Amygdala (tissue), 56 donors: Measurements from ENCODE around the gene ATG7.
"Not testable (repeated sequence)": the region's sequence is repeated elsewhere in the genome, so short reads cannot be mapped to it uniquely, and the experiment has no call there.

Experiments
- DNase-seq, 56 donors: peaks; one replicate each; lab custom pipeline; 2025; lab: John Stamatoyannopoulos, UW

ATG7 gene

DNA sequence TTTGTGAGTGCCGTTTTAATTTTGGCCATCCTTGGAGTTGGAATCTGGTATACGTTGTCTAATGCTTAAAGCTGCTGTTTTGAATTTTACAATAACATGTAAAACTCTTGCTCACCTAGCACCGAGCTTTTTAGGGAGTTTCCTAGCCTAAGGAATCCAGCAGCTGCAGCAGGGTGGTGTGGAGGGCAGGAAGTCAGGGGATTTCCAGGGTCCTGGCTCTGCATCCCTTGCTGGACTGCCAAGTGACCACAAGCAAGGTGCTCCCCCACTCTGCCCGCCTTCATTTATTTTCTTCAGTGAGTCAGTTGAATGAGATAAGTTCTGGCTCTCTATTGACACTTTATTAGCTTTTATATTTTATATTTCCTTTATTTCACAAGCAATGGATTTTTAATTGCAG is 113.7 kb downstream of the ATG7 start:
- DNase-seq, result no peak

DNA sequence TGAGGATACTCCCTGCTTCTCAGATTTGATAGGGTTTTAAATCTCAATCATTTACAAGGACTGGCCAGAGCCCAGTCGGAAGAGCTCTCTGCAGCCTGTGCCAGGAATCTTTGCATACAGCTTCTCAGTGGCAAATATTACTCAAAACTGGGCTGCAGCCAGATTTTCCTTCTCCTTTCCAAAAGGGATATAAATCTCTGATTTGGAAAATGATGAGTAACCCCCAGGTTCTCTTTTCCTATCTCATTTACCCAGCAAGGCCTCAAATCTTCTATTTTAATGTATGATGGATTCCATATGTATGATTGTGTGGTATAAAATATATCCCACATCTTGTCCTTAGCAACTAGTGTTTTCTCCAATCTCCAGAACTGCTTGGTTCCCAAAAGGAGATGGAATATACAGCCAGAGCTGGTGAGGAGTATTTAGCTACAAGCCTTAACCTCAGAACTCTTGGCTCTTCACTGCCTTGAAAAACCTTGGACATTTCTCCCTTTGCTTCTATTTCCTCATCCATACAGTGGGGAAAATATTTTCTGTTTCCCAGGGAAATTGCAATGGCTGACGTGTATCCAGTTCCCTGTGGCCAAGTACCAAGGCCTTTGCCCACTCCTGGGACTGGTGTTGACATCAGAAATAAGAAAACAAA is 114.4 kb downstream of the ATG7 start:
- no peak for DNase-seq

DNA sequence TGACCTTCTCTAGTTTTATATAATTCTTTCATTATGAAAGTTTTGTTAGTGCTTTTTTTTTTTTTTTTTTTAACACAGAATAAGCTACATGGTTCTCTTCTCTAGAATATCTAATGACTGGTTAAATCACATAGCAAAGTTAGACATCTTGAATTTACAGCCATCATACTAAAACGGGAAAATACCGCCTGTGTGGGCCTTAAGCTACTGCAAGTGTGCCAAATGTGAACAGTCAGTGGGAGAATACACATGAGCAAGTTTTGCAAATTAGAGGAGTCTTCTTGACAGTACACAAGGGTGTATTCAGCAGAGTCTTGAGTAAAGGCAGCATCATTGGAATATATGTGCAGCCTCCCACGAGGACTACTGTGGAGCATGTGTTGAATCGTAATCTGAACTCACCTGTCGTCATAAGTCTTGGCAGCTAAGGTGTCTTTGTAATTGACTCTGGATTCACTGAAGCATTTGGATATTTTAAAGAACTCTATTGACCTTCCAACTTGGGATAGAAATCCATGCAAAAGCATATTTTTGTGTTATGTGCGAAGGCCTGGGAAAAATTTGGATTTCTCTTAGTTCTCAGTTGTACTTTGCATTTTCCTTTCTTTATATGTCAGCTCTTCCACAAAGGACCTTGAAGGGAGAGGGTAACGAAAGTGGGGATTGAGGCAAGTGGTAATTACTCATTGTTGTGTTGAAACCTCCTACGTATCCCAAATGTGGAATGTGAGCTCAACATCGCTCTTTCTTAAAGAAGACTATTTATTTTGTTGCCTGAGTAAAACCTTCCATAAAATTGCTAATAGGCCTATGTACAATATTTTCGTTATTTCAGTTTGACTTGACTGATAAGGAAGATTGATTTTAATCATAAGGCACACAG is 117.4 kb downstream of the ATG7 start:
- DNase-seq, result no peak

DNA sequence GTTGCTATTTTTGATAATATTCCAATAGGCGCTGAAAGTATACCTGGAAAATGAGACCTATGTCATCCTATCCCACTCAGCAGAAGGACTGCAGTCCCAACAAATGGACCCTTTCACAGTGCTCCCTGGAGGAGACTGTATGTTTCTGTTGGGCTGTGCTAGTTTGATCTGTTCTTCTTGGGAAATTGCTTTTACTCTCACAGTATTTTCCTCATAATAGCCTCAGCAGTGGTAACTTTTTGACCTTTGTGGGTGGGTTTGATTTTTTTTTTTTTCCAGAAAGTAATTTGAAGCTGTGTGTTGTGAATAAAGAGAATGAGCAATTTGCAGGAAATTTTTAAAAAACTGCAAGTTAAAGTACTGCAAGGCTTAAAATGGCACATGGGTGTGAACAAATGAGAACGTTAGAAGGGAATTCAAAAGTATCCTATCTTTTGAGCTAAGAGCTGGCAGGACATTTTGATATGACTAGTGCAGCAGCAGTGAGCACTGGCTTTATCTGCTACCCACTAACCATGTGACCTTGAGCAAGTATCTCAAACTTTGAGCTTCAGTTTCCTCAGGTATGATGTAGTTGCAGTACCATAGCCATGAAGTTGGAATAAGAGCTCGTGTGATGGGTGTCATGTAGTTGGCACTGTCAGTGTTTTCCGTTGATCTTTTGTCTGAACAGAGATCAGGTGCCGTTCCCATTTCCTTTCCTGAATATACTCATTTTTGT is 118.4 kb downstream of the ATG7 start:
- DNase-seq, result no peak

DNA sequence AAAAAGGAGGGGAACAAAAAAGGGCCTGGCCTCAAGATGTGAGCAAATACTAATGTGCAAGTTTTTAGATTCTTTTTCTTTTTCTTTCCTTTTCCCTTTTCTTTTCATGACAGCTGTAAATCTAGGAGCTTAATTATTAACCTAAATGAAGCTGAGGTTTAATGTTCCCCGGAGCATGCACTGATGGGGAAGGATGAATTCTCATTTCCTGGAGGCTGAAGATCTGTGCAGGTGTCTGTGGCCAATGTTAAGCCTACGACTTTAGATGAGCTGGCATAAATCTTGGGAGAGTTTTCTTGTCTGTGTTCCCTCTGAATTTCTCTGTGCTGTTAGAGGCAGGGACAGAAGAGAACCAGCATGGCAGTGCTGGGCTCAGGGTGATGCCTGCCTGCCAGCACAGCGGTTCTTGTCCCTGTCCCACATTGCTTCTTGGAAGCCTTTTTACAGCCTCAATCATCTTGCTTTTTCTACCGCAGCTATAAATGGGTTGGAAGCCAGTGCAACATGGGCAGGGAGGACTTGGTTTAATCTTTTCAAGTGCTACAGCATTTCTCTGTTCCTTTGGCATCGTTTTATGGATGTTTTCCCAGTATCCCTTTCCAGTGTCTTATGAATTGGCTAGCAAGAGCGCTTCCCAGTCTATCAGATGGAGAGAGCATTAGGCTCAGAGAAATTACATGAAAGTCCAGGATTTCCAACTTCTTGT is 119.1 kb downstream of the ATG7 start:
- DNase-seq, result peak in 2 of 56 donors; percentile 11 to 14

DNA sequence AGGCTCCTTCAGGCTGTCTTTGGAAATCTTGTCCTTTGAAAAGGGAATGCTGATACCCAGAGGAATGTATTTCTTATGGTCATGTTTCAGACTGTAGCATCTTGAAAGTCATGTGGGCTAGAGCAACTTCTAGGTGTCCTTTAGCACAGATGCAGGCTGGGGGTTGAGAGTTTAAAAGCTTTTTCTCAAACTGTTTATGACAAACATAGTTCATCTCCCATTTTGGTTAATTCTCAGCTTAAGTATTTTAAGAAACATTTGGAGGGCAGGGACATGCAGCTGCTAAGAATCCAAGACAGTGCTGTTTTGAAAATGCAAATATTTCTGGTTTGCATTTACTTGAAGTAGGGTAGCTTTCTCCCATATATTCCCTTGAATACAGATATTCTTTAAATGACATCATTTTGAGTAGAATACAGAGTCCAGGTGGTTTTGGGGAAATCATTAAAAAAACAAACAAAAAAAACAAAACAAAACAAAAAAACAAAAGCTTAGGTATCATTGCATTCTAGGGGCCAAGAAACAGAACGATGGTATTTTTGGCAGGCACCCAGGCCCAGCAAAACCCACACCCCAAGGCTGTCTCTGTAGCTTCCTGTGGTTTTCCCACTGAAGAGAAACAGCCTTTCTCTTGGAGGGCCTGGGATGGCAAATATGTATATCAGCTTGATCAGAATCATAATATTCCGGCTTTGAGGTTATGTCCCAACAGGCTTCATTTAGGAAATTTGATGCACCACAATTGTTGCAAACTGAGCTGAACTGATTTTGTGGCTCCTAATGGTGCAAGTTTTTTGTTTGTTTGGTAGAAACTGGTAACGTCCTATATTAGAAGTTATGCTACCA is 120.0 kb downstream of the ATG7 start:
- no peak for DNase-seq

DNA sequence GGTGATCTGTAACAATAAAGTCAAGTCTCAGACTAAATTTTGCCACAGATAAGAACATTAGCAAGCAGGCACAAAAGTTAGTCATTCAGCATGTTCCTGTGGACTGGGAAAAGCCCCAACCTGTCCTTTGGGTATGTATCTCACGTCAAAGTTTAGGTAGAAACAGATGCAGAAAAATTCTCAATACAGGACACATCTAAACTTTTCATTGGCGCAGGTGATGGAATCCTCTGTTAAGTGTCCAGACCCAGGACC is 120.6 kb downstream of the ATG7 start:
- DNase-seq, result no peak

DNA sequence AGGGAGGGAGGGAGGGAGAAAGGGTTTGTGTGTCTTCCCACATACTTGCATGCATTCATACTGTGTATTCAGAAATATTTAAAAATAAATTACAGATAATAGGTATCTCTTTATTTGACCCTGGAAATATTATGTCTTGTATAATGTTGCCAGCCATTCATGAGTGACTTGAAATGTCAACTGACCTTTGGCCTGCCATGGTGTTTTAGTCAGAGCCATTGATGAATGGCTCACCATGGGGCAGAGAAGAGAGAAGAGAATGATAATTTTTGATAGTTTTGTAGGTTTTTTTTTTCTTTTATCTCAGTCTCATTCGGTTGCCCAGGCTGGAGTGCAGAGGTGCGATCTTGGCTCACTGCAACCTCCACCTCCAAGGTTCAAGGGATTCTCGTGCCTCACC is 121.2 kb downstream of the ATG7 start:
- DNase-seq, result no peak

DNA sequence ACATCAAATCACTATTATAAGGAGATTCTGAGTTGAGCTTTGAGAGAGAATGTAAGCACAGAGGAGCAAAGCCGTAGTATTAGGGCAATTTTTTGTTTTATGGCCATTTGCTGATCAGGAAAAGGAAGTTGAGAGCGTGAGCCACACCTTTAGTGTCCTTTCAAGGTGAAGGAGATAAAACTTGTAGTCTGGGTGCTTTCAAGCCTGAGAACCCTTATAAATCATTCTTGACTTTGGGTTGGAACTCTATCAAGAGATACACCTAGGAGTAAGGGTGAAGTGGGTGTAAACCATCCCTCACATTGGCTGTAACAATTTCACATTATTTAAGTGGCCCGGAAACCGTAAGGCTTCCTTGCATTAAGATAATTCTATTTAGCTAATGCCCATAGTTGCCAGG is 122.2 kb downstream of the ATG7 start:
- DNase-seq, result no peak

DNA sequence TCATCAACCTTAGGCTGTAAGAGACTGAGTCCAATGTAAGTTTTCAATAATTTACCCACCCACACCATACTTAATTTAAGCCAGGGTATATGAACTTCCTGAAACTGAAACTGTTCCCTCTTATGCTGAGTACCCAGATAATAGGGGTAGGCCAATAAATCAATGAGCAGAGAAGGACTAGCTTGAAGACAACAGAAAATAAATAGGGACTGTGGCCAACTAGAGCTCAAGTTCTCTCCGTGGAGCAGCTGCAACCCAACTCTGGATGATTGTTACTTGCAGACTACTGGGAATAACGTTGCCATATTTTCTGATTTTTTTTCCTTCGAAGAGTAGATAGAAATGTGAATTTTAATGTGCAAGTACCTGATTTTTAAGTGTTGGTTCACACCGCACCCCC is 128.0 kb downstream of the ATG7 start:
- DNase-seq, result no peak

DNA sequence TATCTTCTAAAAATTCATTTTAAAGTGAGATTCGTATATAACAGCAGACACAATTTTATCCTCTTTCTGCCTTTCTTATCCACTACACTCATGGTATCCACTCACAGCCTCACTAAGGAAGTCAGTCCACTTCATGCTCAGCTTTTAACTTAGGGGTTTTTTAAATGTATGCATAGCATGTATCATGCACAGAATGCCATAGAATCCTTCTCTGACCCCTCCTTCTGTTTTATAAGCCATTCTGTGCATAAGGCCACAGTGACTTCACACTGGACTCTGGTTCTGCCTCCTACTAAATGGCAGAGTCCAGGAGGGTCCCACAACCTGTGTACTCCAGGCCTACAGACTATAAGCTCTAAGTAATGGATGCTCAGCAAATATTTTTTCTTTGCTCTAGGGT is 129.2 kb downstream of the ATG7 start:
- no peak for DNase-seq

DNA sequence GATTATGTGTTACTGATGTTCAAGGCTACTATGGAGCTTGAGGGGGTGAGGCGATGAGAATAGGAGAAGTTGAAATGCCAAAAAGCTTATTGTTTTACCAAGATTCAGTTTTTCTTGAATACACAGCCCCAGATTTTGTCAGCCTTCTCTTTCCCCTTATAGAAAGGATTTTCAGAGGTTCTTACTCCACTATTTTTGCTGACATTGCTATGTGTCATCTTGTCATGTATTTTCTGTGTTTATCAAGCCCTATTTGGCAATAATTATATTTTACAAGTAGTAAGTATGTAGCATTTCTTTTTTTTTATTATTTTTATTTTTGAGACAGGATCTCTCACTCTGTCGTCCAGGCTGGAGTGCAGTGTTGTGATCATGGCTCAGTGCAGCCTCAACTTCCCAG is 133.1 kb downstream of the ATG7 start:
- no peak for DNase-seq

DNA sequence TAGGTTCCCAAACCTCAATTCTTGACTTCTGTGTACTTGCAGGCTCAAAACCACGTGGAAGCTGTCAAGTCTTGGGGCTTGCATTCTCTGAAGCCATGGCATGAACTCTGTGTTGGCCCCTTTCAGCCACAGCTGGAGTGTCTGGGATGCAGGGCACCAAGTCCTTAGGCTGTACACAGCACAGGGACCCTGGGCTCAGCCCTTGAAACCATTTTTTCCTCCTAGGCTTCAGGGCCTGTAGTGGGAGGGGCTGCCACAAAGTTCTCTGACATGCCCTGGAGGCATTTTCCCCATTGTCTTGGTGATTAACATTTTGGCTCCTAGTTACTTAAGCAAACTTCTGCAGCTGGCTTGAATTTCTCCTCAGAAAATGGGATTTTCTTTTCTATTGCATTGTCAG is 135.4 kb downstream of the ATG7 start:
- DNase-seq, result no peak

DNA sequence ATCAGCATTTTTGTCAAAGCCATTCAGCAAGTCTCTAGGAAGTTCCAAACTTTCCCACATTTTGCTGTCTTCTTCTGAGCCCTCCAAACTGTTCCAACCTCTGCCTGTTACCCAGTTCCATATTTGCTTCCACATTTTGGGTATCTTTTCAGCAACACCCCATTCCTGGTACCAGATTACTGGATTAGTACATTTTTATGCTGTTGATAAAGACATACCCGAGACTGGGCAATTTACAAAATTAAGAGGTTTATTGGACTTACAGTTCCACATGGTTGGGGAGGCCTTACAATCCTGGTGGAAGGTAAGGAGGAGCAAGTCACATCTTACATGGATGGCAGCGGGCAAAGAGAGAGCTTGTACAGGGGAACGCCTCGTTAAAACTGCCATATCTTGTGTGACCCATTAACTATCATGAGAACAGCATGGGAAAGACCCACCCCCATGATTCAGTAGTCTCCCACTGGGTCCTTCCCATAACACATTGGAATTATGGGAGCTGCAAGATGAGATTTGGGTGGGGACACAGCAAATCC is 136.2 kb downstream of the ATG7 start:
- DNase-seq, result not testable (repeated sequence)

DNA sequence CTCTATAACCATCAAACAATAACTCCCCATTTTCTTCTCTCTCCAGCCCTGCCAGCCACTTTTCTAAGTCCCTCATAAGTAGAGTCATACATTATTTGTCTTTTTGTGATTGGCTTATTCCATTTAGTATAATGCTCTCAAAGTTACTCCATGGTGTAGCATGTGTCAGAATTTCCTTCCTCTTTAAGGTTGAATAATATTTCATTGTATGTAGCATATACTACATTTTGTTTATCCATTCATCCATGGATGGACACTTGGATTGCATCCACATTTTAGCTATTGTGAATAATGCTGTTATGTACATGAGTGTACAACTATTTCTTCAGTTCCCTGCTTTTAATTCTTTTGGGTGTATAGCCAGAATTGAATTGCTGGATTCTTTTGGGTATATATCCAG is 138.4 kb downstream of the ATG7 start:
- DNase-seq, result no peak

DNA sequence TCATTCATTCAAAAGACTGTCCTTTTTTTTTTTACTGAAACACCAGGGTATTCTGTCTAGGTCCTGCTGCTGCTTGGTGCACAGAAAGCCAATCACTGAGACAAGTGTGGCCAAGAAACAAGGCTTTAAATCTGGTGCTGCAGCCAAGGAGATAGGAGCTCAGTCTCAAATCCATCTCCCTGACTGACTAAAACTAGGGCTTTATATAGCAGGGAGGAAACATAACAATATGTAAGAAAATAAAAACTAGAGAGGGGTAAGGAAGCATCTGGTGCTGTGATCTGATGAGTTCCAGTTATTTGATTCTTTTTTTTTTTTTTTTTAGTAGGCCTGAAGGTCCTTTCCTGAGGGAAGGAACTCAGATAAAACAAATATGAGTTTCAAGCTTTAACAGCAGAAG is 139.8 kb downstream of the ATG7 start:
- DNase-seq, result no peak

DNA sequence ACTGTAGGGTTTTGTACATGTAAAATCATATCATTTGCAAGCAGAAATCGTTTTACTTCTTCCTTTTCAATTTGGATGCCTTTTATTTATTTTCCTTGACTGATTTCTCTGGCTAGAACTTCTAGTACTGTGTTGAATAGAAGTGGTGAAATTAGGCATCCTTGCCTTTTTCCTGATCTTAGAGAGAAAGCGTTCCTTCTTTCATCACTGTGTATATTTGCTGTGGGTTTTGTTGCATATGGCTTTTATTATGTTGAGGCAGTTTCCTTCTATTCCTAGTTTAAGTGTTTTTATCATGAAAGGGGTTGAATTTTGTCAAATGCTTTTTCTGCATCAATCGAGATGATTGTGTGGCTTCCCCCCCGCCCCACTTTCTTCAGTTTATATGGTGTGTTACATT is 140.9 kb downstream of the ATG7 start:
- DNase-seq, result no peak

DNA sequence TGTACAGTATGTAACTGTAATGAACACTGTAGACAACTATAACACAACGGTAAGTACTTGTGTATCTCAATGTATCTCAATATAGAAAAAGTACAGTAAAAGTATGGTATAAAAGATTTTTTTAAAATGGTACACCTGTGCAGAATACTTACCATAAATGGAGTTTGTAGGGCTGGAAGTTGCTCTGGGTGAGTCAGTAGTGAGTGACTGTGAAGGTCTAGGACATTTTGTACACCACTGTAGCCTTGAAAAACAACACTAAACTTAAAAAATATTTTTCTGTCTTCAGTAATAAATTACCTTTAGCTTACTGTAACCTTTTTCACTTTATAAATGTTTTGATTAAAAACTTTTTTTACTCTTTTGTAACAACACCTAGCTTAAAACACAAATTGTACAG is 142.9 kb downstream of the ATG7 start:
- no peak for DNase-seq

DNA sequence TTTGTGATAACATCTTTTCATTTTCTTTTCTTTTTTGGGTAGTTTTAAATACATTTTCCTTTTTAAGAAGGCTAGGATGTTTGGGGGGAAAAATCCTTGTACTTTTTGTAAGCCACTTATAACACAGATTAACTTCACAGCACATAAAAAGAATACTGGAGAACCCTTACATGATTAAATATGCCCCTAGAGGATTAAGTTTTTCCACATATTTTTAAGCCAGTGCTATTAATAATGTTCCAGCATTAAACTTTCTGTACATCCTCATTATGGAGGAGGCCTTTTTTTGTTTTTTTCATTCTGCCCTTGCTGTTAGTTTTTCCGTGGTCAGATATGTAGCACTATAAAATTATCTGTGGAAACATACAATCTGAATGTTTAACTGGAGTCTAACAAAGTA is 147.9 kb downstream of the ATG7 start:
- DNase-seq, result no peak

DNA sequence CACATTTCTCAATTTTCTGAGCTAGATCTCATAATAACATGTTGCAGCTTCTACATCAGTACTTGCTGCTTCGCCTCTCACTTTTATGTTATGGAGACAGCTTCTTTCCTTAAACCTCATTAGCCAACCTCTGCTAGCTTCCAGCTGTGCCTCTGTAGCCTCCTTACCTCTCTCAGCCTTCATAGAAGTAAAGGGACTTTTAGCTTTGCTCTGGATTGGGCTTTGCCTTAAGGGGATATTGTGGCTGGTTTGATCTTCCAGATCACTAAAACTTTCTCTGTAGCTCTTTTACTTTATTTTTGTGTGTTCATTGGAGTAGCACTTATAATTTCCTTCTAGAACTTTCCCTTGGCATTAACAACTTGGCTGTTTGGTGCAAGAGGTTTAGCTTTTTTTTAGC is 150.1 kb downstream of the ATG7 start:
- no peak for DNase-seq
